PFSK-1 (cell line): Measurements from ENCODE around the gene CRBN.

Experiments used
- FOXP2 ChIP-seq: optimal IDR thresholded peaks from 2 replicates; pipeline ENCODE3; 2011; ENCODE audit warnings: borderline replicate concordance, control low read depth, inconsistent platforms; ENCODE audit not compliant: insufficient read depth; ENCODE audit errors: extremely low read length, extremely low read depth
- POLR2AphosphoS5 ChIP-seq: IDR thresholded peaks from 2 replicates; pipeline ENCODE4 v1.6.1; 2012; ENCODE audit warnings: low read depth, mild to moderate bottlenecking, control low read depth, low read length, moderate library complexity
- SIN3A ChIP-seq: IDR thresholded peaks from 2 replicates; pipeline ENCODE4 v1.6.1; 2012; ENCODE audit warnings: mild to moderate bottlenecking, low read length, moderate library complexity, borderline replicate concordance; ENCODE audit not compliant: insufficient read depth
- TAF1 ChIP-seq: IDR thresholded peaks from 2 replicates; pipeline ENCODE4 v1.6.1; 2012; ENCODE audit warnings: low read length, control low read depth, borderline replicate concordance; ENCODE audit not compliant: insufficient read depth

DNA sequence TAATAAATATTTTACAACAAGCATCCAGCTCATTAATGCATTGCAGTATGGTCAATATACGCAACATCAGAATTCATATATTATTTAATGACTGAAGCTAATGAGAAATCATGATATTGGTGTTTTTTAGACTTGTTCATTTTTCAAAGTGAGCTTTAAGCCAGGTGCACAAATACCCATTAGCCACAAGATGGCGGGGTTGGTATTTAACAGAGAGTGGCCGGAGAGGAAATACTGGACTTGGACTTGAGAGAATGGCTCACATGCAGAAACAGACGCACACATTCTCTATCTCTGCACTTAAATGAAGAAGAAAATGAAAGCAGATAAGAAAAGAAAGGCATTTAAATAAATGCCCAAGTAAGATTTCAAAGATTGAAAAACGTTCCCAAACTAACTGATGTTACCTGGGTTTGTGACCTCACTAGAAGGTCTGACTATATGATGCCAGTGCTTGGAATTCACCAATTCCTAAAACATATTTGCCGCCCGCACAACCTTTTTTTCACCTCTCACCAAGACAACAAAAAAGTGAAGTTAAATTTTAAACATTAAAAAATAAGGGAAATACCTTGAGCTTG is 21.2 kb upstream of the CRBN start:
- TF ChIP-seq TAF1 (no peak), POLR2AphosphoS5 (no peak), SIN3A (no peak), FOXP2 (no peak)
